Hepatocyte (in vitro differentiated cells): ENCODE data around the gene AKT2. TPM values are rescaled to one million over a fixed set of nuclear protein-coding genes. Genes with fewer than 3 reads are reported as not detected.

ENCODE experiments used
- DNase-seq: peaks from one replicate; pipeline ENCODE4 v3.0.0-alpha.2; 2016; ENCODE audit warnings: low spot score
- H2AFZ ChIP-seq: fragments of 200-600 bp; sonication (generic); 2 replicates; pipeline ENCODE4 v1.6.0; 2016; ENCODE audit warnings: antibody characterized with exemption, mild to moderate bottlenecking
- H3K27ac ChIP-seq: fragments of 200-600 bp; sonication (generic); 2 replicates; pipeline ENCODE4 v1.5.1; 2016; ENCODE audit warnings: mild to moderate bottlenecking
- H3K27me3 ChIP-seq: fragments of 200-600 bp; sonication (generic); 2 replicates; pipeline ENCODE4 v1.6.1; 2016
- H3K36me3 ChIP-seq: fragments of 200-600 bp; sonication (generic); replicated peaks from 2 replicates; pipeline ENCODE4 v1.5.1; 2016; ENCODE audit warnings: low read depth; ENCODE audit not compliant: insufficient read depth
- H3K4me1 ChIP-seq: fragments of 200-600 bp; sonication (generic); 2 replicates; pipeline ENCODE4 v1.5.1; 2016; ENCODE audit warnings: mild to moderate bottlenecking, moderate library complexity; ENCODE audit not compliant: insufficient read depth
- H3K4me2 ChIP-seq: fragments of 200-600 bp; sonication (generic); 2 replicates; pipeline ENCODE4 v1.6.0; 2016
- H3K4me3 ChIP-seq: fragments of 200-600 bp; sonication (generic); 2 replicates; pipeline ENCODE4 v1.5.1; 2016; ENCODE audit warnings: mild to moderate bottlenecking
- H3K79me2 ChIP-seq: fragments of 200-600 bp; sonication (generic); 2 replicates; pipeline ENCODE4 v1.6.0; 2017; ENCODE audit warnings: mild to moderate bottlenecking
- H3K9me2 ChIP-seq: fragments of 200-600 bp; sonication (generic); replicated peaks from 2 replicates; pipeline ENCODE4 v1.6.0; 2017; ENCODE audit warnings: mild to moderate bottlenecking; ENCODE audit not compliant: insufficient read depth
- H3K9me3 ChIP-seq: fragments of 200-600 bp; sonication (generic); 2 replicates; pipeline ENCODE4 v1.5.1; 2016; ENCODE audit warnings: low read depth, mild to moderate bottlenecking
- H4K20me1 ChIP-seq: fragments of 200-600 bp; sonication (generic); 2 replicates; pipeline ENCODE4 v1.6.0; 2016; ENCODE audit warnings: mild to moderate bottlenecking; ENCODE audit not compliant: insufficient read depth, poor library complexity, severe bottlenecking
- EZH2 ChIP-seq: fragments of 200-600 bp; sonication (generic); IDR thresholded peaks from 2 replicates; pipeline ENCODE4 v1.6.1; 2016; ENCODE audit warnings: antibody characterized with exemption, mild to moderate bottlenecking, borderline replicate concordance
- EZH2phosphoT487 ChIP-seq: fragments of 200-600 bp; sonication (generic); IDR thresholded peaks from one replicate; pipeline ENCODE4 v1.6.1; 2018; ENCODE audit warnings: antibody characterized with exemption, mild to moderate bottlenecking, low read depth, moderate library complexity; ENCODE audit not compliant: unreplicated experiment, severe bottlenecking
- WGBS: methylation state at CpG from one replicate; pipeline ENCODE4 v1.1.6; 2016; ENCODE audit warnings: low lambda C conversion rate; ENCODE audit errors: missing lambda C conversion rate; 5-methylcytosine and 5-hydroxymethylcytosine counted together
- polyA plus RNA-seq: library from polyadenylated mRNA; unstranded; fragments of >200 nt; fragmentation: Nextera tagmentation; extraction: Ambion mirVana; gene quantifications from 2 replicates; pipeline ENCODE4 v1.2.1, GENCODE V29; 2016
- total RNA-seq: library from RNA; depleted of rRNA; stranded (reverse); fragments of >200 nt; gene quantifications from 2 replicates; pipeline ENCODE4 v1.2.3, GENCODE V29; 2014
- TF ChIP-seq, protein P1 (sequence below): fragments of 200-600 bp; sonication (generic); IDR thresholded peaks from 2 replicates; pipeline ENCODE4 v1.5.1; 2016; ENCODE audit warnings: antibody characterized with exemption, mild to moderate bottlenecking; ENCODE audit not compliant: poor library complexity

AKT2 gene
- total and polyA plus RNA-seq, 2 experiments from 2014 or later = 54.9 to 106 TPM

DNA sequence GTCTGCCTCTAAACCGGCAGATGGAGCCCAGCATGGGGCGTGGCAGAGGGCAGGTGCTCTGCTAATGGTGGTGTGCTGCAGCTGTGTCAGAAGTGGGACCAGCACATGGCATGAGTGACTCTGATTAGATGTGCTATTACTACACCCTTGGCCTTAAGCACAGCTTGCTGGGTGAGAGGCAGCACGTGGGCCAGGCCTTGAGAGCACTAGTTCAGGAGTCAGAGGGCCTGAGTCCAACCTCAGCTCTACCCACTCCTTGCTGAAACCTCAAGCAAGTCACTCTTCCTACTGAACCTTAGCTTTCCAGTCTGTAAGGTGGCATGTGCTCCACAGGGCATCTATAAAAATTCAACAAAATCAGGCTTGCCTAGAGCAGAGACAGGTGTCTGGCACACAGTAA lies 22.7 kb downstream of the AKT2 start:
- Histone ChIP-seq H3K79me2 (peaks cover 65% of the 10 kb centered on the region), H4K20me1 (peaks cover 50% of the 10 kb centered on the region), H3K4me2 (no peak overlapping the region), H3K9me2 (no peaks in the 10 kb centered on the region), H3K27ac (no peak overlapping the region), H3K9me3 (no peaks in the 10 kb centered on the region), H2AFZ (no peak overlapping the region), H3K36me3 (no peaks in the 10 kb centered on the region), H3K4me1 (no peaks in the 10 kb centered on the region), H3K27me3 (no peaks in the 10 kb centered on the region), H3K4me3 (no peak overlapping the region)
- WGBS = 96% methylated on average over 3 of the region's 3 CpGs
- no peak for DNase-seq
- TF ChIP-seq EZH2phosphoT487 (no peak), EZH2 (no peak)
- TF ChIP-seq, protein P1, sequence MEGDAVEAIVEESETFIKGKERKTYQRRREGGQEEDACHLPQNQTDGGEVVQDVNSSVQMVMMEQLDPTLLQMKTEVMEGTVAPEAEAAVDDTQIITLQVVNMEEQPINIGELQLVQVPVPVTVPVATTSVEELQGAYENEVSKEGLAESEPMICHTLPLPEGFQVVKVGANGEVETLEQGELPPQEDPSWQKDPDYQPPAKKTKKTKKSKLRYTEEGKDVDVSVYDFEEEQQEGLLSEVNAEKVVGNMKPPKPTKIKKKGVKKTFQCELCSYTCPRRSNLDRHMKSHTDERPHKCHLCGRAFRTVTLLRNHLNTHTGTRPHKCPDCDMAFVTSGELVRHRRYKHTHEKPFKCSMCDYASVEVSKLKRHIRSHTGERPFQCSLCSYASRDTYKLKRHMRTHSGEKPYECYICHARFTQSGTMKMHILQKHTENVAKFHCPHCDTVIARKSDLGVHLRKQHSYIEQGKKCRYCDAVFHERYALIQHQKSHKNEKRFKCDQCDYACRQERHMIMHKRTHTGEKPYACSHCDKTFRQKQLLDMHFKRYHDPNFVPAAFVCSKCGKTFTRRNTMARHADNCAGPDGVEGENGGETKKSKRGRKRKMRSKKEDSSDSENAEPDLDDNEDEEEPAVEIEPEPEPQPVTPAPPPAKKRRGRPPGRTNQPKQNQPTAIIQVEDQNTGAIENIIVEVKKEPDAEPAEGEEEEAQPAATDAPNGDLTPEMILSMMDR = no peak

DNA sequence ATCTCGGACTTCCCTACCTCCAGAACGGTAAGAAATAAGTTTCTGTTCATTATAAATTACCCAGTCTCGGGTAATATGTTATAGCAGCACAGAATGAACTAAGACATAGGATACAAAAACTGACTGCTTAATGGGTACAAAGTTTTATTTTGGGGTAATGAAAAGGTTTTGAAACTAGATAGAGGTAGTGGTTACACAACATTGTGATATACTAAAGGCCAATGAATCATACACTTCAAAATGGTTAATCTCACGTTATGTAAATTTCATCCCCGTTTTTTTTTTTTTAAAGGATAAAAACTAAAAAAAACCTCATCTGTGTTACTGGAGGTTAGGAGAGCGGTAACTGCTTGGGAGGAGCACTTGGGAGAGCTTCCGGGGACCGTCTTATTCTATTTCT lies 23.5 kb downstream of the AKT2 start:
- Histone ChIP-seq H3K79me2 (peaks cover 62% of the 10 kb centered on the region), H3K27me3 (no peaks in the 10 kb centered on the region), H3K4me2 (no peak overlapping the region), H3K4me1 (no peaks in the 10 kb centered on the region), H2AFZ (no peak overlapping the region), H4K20me1 (peaks cover 50% of the 10 kb centered on the region), H3K36me3 (no peaks in the 10 kb centered on the region), H3K27ac (no peak overlapping the region), H3K4me3 (no peak overlapping the region), H3K9me3 (no peaks in the 10 kb centered on the region), H3K9me2 (no peaks in the 10 kb centered on the region)
- WGBS = 92% methylated on average over 8 of the region's 8 CpGs
- DNase-seq = no peak
- TF ChIP-seq, protein P1 = no peak
- TF ChIP-seq EZH2 = no peak
- no peak for TF ChIP-seq EZH2phosphoT487

DNA sequence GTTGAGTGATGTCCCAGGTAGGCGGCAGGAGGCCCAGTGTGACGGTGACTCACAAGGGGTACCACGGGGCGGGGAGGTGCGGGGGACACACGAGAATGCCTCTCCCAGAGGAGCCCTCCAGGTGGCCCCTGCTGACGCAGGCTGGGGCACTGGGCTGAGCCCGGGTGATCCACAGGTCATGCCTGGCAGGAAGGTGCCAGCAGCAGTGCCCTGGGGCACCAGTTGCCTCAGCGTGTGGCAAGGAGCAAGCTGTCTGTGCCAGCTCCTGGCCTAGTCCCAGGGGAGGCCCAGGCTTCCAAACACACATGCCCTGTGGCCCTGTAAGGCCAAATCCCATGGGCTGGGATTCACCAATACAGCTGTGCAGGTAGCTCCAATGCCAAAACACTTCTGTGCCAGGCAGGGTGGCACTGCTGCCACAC lies 28.0 kb downstream of the AKT2 start:
- Histone ChIP-seq H3K36me3 (no peaks in the 10 kb centered on the region), H2AFZ (no peak overlapping the region), H3K79me2 (peaks cover 54% of the 10 kb centered on the region), H4K20me1 (peaks cover 32% of the 10 kb centered on the region), H3K9me2 (no peaks in the 10 kb centered on the region), H3K4me1 (no peaks in the 10 kb centered on the region), H3K4me3 (no peak overlapping the region), H3K4me2 (no peak overlapping the region), H3K27me3 (no peaks in the 10 kb centered on the region), H3K27ac (no peak overlapping the region), H3K9me3 (no peaks in the 10 kb centered on the region)
- WGBS = 97% methylated on average over 8 of the region's 9 CpGs
- no peak for DNase-seq
- TF ChIP-seq EZH2phosphoT487 (no peak), EZH2 (no peak)
- TF ChIP-seq, protein P1 = no peak

DNA sequence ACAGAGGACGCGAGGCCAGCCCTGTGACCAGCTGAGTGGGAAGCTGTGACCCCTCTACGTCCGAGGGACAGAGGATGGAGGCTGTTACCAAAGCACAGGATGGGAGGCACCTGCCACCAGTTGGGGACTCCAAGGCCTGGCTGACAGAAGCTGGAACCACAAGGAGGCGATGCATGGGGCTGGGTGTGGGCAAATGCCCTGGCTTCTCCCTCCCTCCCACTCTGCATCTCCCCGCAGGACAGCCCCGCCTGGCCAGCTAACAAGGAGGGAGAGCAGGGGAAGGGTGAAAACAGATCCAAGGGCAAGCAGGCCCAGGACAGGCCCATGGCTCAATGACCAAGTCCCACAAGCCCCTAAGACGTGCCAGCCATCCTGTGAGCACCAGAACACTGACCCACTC lies 28.6 kb downstream of the AKT2 start:
- H2AFZ ChIP-seq = no peak overlapping the region
- peaks cover 52% of the 10 kb centered on the region for H3K79me2 ChIP-seq
- no peak overlapping the region for H3K4me2 ChIP-seq
- DNase-seq = no peak
- no peaks in the 10 kb centered on the region for H3K9me2 ChIP-seq
- no peaks in the 10 kb centered on the region for H3K9me3 ChIP-seq
- H3K4me3 ChIP-seq = no peak overlapping the region
- 95% methylated on average over 8 of the region's 8 CpGs for WGBS
- TF ChIP-seq EZH2phosphoT487 (no peak), EZH2 (no peak)
- TF ChIP-seq, protein P1 = no peak
- no peaks in the 10 kb centered on the region for H3K27me3 ChIP-seq
- H3K27ac ChIP-seq = no peak overlapping the region
- no peaks in the 10 kb centered on the region for H3K36me3 ChIP-seq
- H4K20me1 ChIP-seq = peaks cover 27% of the 10 kb centered on the region
- H3K4me1 ChIP-seq = no peaks in the 10 kb centered on the region
